Stimulated activated CD4-positive, alpha-beta T cell treated with anti-CD3 and anti-CD28 coated beads, Interleukin-2, amount 100 ng/mL, for 48 hours (primary cell): Measurements from ENCODE around the gene ARHGEF4.

Source experiments
- DNase-seq, 2 donors: peaks; one replicate each; pipeline ENCODE4 v3.0.0-alpha.2; 2020

ARHGEF4 gene

DNA sequence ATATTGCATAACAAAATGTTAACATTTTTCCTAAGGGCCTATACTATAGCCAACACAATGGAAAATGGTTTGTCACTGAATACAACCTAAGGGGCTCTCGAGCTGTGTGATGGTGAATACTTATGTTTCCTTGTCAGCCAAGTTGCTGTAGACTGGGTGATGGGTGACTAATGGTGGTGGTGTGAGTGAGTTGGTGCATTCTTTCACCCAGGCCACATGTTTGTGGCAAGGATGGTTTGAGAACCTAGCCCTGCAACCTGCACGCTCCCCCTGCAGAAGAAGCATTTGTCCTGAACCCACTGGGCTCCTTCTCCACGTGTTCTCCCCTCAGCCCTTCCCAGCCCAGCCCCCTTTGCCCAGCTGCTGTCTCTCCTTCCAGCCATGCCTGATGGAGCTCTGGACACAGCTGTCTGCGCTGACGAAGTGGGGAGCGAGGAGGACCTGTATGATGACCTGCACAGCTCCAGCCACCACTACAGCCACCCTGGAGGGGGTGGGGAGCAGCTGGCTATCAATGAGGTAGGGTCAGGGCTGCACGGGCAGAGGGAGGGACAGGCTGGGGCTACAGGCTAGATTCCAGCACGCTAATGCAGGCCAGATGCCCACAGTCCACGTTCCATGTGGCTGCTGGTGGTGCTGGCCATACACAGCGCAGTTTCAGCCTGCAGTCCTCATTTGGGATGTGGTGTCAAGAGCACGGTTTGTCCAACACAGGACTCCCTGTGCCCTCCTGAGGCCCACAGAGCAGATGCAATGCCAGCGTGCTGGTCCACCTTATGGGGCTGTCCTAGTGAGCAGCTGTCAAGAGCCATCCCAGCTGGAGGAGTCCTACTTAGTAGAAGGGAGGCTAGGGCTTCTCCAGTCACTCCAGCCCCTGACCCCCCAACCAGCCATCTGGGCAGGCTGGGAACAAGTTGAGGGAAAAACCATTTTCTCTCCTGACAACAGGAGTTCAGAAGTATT is 191.1 kb downstream of the ARHGEF4 start:
- no peak for DNase-seq

- no peak for DNase-seq
Measured at GRCh38 chr2:131029812-131030211, 193.1 kb downstream of the ARHGEF4 start.

GRCh38 chr2:131030478-131030971 is 193.8 kb downstream of the ARHGEF4 start:
- DNase-seq: no peak

DNA sequence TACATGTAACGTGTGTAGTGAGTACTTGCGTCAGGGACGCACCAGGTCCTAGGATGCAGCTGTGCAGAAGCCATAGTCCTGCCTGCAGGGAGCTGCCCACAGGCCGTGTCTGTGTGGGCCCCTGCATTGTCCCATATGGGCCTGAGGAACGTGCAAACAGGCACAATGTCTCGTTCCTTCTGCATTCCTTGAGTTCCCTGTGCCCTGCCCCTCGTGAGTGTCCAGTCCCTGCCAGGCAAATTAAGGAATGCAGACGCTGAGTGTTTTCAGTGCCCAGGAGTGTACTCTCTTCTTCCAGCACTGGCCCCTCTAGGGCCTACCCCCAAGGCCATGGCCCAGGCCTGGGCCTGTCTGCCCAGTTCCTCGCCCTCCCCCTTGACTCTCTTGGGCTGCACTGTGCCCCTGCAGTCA is 194.7 kb downstream of the ARHGEF4 start:
- no peak for DNase-seq

DNA sequence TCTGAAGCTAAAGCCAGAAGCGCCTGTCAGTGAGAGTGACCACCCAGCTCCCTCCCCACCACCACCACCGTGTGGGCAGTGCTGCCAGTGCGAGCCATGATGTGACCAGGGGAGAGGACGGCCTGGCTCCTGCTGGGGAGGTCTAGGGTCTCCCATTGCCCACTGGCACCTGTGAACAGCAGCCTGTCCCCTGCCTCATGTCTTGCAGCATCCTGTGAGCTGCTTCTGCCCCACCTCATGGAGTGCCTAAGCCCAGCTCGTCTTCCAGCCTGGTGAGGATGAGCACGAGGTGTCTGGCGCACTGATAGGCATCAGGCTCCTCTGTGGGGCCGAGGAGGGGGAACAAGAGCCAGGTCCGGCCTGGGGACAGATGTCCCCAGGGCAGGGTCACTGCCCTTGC is 195.2 kb downstream of the ARHGEF4 start:
- no peak for DNase-seq

- DNase-seq: no peak
Measured at GRCh38 chr2:131032393-131032836, 195.7 kb downstream of the ARHGEF4 start.

DNA sequence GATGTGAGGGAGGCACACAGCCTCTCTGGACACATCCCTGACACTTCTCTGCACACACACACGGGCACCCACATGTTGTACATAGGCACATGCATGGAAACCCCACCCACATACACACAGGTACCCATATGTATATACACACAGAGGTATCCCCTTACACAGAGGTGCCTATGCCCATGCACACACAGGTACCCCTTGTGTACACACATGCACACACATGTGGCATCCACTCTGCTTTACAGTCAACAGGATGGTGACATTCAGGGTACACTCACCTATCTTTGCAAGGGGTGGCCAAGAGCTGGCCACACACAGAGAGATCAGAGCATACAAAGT is 197.0 kb downstream of the ARHGEF4 start:
- no peak for DNase-seq

- DNase-seq: no peak
Measured at GRCh38 chr2:131034122-131035051, 197.7 kb downstream of the ARHGEF4 start.

GRCh38 chr2:131035112-131035825 is 198.6 kb downstream of the ARHGEF4 start:
- DNase-seq: no peak

DNA sequence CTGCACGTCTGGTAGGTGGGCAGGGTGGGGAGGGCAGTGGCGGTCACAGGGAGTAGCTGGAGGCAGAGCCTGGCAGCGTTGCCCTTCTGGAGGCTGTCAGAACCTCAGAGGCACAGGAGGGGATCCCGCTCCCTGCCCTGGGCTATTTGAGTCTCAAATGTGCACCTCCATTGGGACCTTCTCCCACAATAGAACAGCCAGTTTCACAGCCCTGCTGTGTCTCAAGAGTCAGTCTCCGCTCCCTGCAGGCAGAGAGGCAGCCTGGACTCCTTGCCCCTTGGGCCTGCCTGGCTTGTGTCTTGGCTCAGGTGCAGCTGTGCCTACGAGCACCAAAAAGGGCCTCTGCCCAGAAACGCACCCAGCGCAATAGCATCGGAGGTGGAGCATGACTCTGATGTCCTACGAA is 199.1 kb downstream of the ARHGEF4 start:
- DNase-seq: no peak

DNA sequence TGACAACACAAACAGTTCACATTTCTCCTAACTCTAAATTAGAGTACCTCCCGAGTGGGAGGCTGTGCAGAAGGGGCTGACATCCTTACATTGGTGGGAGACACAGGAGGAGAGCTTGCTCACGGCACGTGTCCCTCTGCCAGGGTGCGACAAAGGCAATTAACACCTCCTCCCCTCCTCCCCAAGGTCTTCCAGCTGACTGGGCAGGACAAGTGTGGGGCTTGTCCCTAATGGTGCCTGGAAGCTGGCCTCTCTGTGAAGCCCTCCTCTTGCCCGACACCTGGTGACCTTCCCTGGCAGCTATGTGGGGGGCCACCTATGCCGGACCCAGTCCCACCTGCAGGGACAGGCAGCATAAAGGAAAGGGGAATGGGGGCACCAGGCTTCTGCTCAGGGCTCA is 199.6 kb downstream of the ARHGEF4 start:
- DNase-seq: no peak

GRCh38 chr2:131036696-131037397 is 200.1 kb downstream of the ARHGEF4 start:
- DNase-seq: no peak

DNA sequence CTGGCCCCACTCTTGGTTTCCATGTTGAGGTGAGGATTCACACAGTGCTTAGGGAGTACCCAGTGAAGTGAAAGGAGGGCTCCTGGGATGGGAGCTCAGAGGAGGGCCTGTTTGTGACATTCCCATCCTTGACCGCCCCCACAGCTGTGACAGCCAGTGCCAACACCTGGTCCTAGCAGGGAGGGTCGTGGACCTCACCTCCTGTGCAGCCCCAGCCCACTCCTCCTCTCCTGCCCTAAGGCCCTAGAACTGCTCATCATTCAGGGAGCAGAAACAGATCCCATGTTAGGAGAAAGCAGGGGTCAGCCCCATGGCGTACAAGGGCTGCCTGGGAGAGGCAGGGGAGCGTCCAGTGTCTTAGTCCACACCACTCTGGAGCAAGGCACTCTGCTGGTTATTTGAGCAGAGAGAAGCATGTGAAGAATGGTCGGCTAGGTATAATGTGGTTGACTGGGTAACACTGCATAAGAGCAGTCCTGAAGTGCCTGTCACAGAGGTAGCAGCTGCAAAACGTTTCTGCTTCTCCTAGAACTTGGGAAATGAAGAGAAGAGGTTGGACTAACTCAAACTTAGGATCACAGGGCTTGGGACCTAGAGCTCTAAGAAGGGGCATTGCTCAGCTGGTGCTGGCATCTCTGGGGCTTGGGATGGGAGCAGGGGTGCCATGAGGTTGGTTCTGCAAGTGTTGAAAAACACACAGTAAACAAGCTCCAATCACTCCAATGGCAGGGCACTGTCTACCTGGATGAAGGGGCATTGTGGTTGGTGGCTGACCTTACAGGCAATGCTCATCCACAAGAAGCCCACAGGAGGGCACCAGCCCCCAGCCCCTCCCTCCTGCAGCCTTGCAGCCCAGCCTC is 200.9 kb downstream of the ARHGEF4 start:
- DNase-seq: no peak

GRCh38 chr2:131038258-131039100 is 201.8 kb downstream of the ARHGEF4 start:
- no peak for DNase-seq

- DNase-seq: no peak
Measured at GRCh38 chr2:131039101-131039440, 202.4 kb downstream of the ARHGEF4 start.

GRCh38 chr2:131039535-131039907 is 202.8 kb downstream of the ARHGEF4 start:
- no peak for DNase-seq

GRCh38 chr2:131039908-131040660 is 203.4 kb downstream of the ARHGEF4 start:
- DNase-seq: no peak

DNA sequence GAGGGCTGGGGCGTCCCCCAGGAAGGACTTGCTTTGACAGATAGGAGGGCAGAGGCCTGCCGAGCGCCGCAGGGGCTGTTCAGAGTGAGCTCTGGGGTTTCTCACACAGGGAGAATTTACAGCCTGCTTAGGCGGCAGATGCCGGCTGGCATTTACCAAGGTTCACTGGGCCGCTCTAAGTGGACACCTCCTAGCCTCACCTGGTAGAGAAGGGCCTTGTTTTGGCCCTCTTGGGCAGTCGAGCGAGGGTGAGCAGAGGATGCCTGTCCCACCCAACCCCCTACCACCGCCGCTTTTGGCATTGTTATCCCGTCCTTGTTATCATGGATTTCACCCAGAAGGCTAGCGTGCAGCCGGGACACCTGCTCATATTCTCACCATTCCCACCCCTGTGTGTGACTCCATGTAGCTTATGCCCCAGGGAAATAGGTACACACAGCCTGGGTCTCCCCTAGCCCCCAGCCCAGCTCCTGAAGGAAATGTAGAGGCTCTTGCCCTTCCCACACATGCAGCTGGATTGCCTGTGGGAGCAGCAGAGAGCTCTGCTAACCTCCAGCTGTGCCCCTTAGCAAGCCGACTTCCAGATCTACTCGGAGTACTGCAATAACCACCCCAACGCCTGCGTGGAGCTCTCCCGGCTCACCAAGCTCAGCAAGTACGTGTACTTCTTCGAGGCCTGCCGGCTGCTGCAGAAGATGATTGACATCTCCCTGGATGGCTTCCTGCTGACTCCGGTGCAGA is 204.1 kb downstream of the ARHGEF4 start:
- DNase-seq: no peak
